Measurements from ENCODE around the gene VCX. TPM values are rescaled to one million over a fixed set of nuclear protein-coding genes. Genes with fewer than 3 reads are reported as not detected.

Gene VCX
- polyA plus RNA-seq, 3 donors: not detected

DNA sequence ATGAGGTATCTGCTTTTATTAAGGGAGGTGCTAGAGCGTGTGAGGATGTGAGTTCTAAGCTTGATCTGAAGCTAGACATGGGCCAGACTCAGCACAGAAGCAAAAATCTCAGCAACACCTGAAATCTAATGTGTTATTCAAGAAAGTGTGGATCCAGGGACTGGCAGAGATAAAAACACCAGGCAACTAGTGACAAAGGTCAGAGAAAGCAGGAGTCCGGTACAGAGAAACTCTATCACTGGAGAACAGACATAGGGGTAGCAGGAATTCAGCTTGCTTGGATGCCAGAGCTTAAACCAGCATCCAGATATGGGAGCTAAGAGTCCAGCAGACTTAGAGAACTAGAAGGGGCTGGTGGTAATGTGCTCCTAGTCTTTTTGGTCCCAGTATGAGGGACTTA is 34.0 kb downstream of the VCX start:
- no peaks in the 10 kb centered on the region for H3K27me3 ChIP-seq (ENCODE audit: control insufficient read depth in 2 of 2, insufficient read depth in 2 of 2, low read length in 2 of 2)
- Mint-ChIP-seq H3K4me3 (no peak overlapping the region), H3K4me1 (no peaks in the 10 kb centered on the region), H3K27me3 (ENCODE audit: low read depth in 3 of 3) (no peaks in the 10 kb centered on the region), H3K27ac (no peak overlapping the region), H3K36me3 (no peaks in the 10 kb centered on the region), H3K9me3 (peaks cover 0 to 1% (median 0%) of the 10 kb centered on the region in 7 donors)
- no peak overlapping the region for H3K4me2 ChIP-seq (replicated peaks; ENCODE audit: extremely low read depth, low read length, poor library complexity, severe bottlenecking)
- no peaks in the 10 kb centered on the region for H3K4me1 ChIP-seq (ENCODE audit: control insufficient read depth in 1 of 2, insufficient read depth in 2 of 2, low read length in 2 of 2)
- no peaks in the 10 kb centered on the region for H3K36me3 ChIP-seq (replicated peaks in 1 of 2; ENCODE audit: control insufficient read depth in 1 of 2, insufficient read depth in 2 of 2, low read length in 2 of 2)
- WGBS (ENCODE audit: insufficient coverage): 100% methylated on average over 1 of the region's 2 CpGs
- DNase-seq: no peak
- H3K79me2 ChIP-seq (ENCODE audit: insufficient read depth, low read length): no peaks in the 10 kb centered on the region
- no peaks in the 10 kb centered on the region for H4K20me1 ChIP-seq (ENCODE audit: insufficient read depth, low read length)
- intact Hi-C loops (cut with micrococcal nuclease): no loop called here
- no peaks in the 10 kb centered on the region for H3K9me3 ChIP-seq (replicated peaks in 1 of 2; ENCODE audit: control insufficient read depth in 1 of 2, insufficient read depth in 1 of 2, low read length in 2 of 2)
- H3K9ac ChIP-seq (ENCODE audit: insufficient read depth, low read length, poor library complexity, severe bottlenecking): no peak overlapping the region
- H3K4me3 ChIP-seq (replicated peaks in 1 of 3; ENCODE audit: low read depth in 2 of 3, low read length in 3 of 3): no peak overlapping the region
- no peak overlapping the region for H3K27ac ChIP-seq (ENCODE audit: low read depth in 1 of 2, low read length in 2 of 2)
- no peak for TF ChIP-seq CTCF (IDR thresholded peaks at IDR 0.05)
- no peak overlapping the region for H2AFZ ChIP-seq (ENCODE audit: insufficient read depth, low read depth, low read length, poor library complexity, severe bottlenecking)

GRCh38 chrX:7889135-7889534 is 46.2 kb downstream of the VCX start:
- intact Hi-C loops (cut with micrococcal nuclease): no loop called here
- H3K36me3 Mint-ChIP-seq: no peaks in the 10 kb centered on the region
- Histone ChIP-seq H3K36me3 (replicated peaks in 1 of 2; ENCODE audit: control insufficient read depth in 1 of 2, insufficient read depth in 2 of 2, low read length in 2 of 2) (no peaks in the 10 kb centered on the region), H3K79me2 (ENCODE audit: insufficient read depth, low read length) (no peaks in the 10 kb centered on the region), H2AFZ (ENCODE audit: insufficient read depth, low read depth, low read length, poor library complexity, severe bottlenecking) (no peak overlapping the region), H3K27me3 (ENCODE audit: control insufficient read depth in 2 of 2, insufficient read depth in 2 of 2, low read length in 2 of 2) (no peaks in the 10 kb centered on the region), H3K9ac (ENCODE audit: insufficient read depth, low read length, poor library complexity, severe bottlenecking) (no peak overlapping the region), H3K4me2 (replicated peaks; ENCODE audit: extremely low read depth, low read length, poor library complexity, severe bottlenecking) (no peak overlapping the region), H3K9me3 (replicated peaks in 1 of 2; ENCODE audit: control insufficient read depth in 1 of 2, insufficient read depth in 1 of 2, low read length in 2 of 2) (no peaks in the 10 kb centered on the region), H3K4me1 (ENCODE audit: control insufficient read depth in 1 of 2, insufficient read depth in 2 of 2, low read length in 2 of 2) (no peaks in the 10 kb centered on the region), H3K4me3 (replicated peaks in 1 of 3; ENCODE audit: low read depth in 2 of 3, low read length in 3 of 3) (no peak overlapping the region), H4K20me1 (ENCODE audit: insufficient read depth, low read length) (no peaks in the 10 kb centered on the region), H3K27ac (ENCODE audit: low read depth in 1 of 2, low read length in 2 of 2) (no peak overlapping the region)
- H3K27ac Mint-ChIP-seq: no peak overlapping the region
- DNase-seq: no peak
- H3K27me3 Mint-ChIP-seq (ENCODE audit: low read depth in 3 of 3): peaks cover 0 to 1% (median 0%) of the 10 kb centered on the region in 3 donors
- no CpG with 5 or more reads among the region's 2 CpGs for WGBS (ENCODE audit: insufficient coverage)
- no peak for TF ChIP-seq CTCF (IDR thresholded peaks at IDR 0.05)
- H3K4me1 Mint-ChIP-seq: no peaks in the 10 kb centered on the region
- H3K4me3 Mint-ChIP-seq: no peak overlapping the region
- peaks cover 2 to 9% (median 6%) of the 10 kb centered on the region in 7 donors for H3K9me3 Mint-ChIP-seq

Measured in CD14-positive monocyte (primary cell).